Measurements from ENCODE around the gene NUFIP2. TPM values are rescaled to one million over a fixed set of nuclear protein-coding genes. Genes with fewer than 3 reads are reported as not detected.
"Not testable (repeated sequence)": the region's sequence is repeated elsewhere in the genome, so short reads cannot be mapped to it uniquely, and the experiment has no call there.

Gene NUFIP2
- total RNA-seq, 4 donors from 2014 or later: 27.6 to 37.6 (median 30.5) TPM

GRCh38 chr17:29283496-29283895, 10.5 kb downstream of the NUFIP2 start:
- intact Hi-C loops (cut with DNase I): no loop called here
- Histone ChIP-seq H3K9me3 (no peaks in the 10 kb centered on the region), H3K4me3 (peak overlapping the region in 1 of 4 donors; percentile 3), H3K36me3 (peaks cover 30 to 89% (median 63%) of the 10 kb centered on the region in 4 donors), H3K27ac (replicated peaks in 1 of 4) (peak overlapping the region in 1 of 4 donors; percentile 32), H3K27me3 (no peaks in the 10 kb centered on the region), H3K4me1 (peaks cover 56 to 95% (median 93%) of the 10 kb centered on the region in 4 donors)
- 70% methylated on average over 5 of the region's 5 CpGs for WGBS
- TF ChIP-seq EP300 (IDR thresholded peaks at IDR 0.05) (no peak), CTCF (IDR thresholded peaks at IDR 0.05) (peak in 1 of 3 experiments; percentile 11), POLR2AphosphoS5 (IDR thresholded peaks at IDR 0.05) (no peak), POLR2A (IDR thresholded peaks at IDR 0.05; ENCODE audit: low read depth) (no peak)
- no peak for DNase-seq (ENCODE audit: extremely low spot score)

GRCh38 chr17:29279397-29280070, 14.4 kb downstream of the NUFIP2 start:
- Histone ChIP-seq H3K4me1 (peaks cover 63 to 96% (median 92%) of the 10 kb centered on the region in 4 donors), H3K27me3 (no peaks in the 10 kb centered on the region), H3K9me3 (no peaks in the 10 kb centered on the region), H3K4me3 (no peak overlapping the region), H3K27ac (replicated peaks in 1 of 4) (no peak overlapping the region), H3K36me3 (peaks cover 15 to 81% (median 47%) of the 10 kb centered on the region in 4 donors)
- no peak for DNase-seq (ENCODE audit: extremely low spot score)
- intact Hi-C loops (cut with DNase I): no loop called here
- TF ChIP-seq EP300 (IDR thresholded peaks at IDR 0.05): no peak
- no peak for TF ChIP-seq POLR2AphosphoS5 (IDR thresholded peaks at IDR 0.05)
- no peak for TF ChIP-seq POLR2A (IDR thresholded peaks at IDR 0.05; ENCODE audit: low read depth)
- TF ChIP-seq CTCF (IDR thresholded peaks at IDR 0.05): no peak
- WGBS: 94% methylated on average over 5 of the region's 5 CpGs

GRCh38 chr17:29278692-29279091, 15.3 kb downstream of the NUFIP2 start:
- no peak overlapping the region for H3K27ac ChIP-seq (replicated peaks in 1 of 4)
- TF ChIP-seq POLR2AphosphoS5 (IDR thresholded peaks at IDR 0.05) (no peak), CTCF (IDR thresholded peaks at IDR 0.05) (no peak), EP300 (IDR thresholded peaks at IDR 0.05) (no peak), POLR2A (IDR thresholded peaks at IDR 0.05; ENCODE audit: low read depth) (no peak)
- no peak for DNase-seq (ENCODE audit: extremely low spot score)
- peaks cover 62 to 96% (median 92%) of the 10 kb centered on the region in 4 donors for H3K4me1 ChIP-seq
- H3K27me3 ChIP-seq: no peaks in the 10 kb centered on the region
- H3K36me3 ChIP-seq: peaks cover 15 to 81% (median 48%) of the 10 kb centered on the region in 4 donors
- H3K9me3 ChIP-seq: no peaks in the 10 kb centered on the region
- intact Hi-C loops (cut with DNase I): no loop called here
- no peak overlapping the region for H3K4me3 ChIP-seq

- DNase-seq (ENCODE audit: extremely low spot score): no peak
- H3K4me1 ChIP-seq: peaks cover 40 to 78% (median 72%) of the 10 kb centered on the region in 4 donors
- H3K27me3 ChIP-seq: no peaks in the 10 kb centered on the region
- WGBS: 87% methylated on average over 1 of the region's 1 CpG
- no peak for TF ChIP-seq POLR2AphosphoS5 (IDR thresholded peaks at IDR 0.05)
- no peak for TF ChIP-seq EP300 (IDR thresholded peaks at IDR 0.05)
- TF ChIP-seq POLR2A (IDR thresholded peaks at IDR 0.05; ENCODE audit: low read depth): no peak
- no peak for TF ChIP-seq CTCF (IDR thresholded peaks at IDR 0.05)
- H3K4me3 ChIP-seq: no peak overlapping the region
- H3K27ac ChIP-seq (replicated peaks in 1 of 4): no peak overlapping the region
- H3K9me3 ChIP-seq: no peaks in the 10 kb centered on the region
- H3K36me3 ChIP-seq: peaks cover 0 to 70% (median 35%) of the 10 kb centered on the region in 4 donors
- intact Hi-C loops (cut with DNase I): no loop called here
These were observed 20.0 kb downstream of the NUFIP2 start for GRCh38 chr17:29273924-29274323.

GRCh38 chr17:29271980-29272379, 22.0 kb downstream of the NUFIP2 start:
- H3K27me3 ChIP-seq; H3K9me3 ChIP-seq; H3K27ac ChIP-seq (replicated peaks in 1 of 4); intact Hi-C loops (cut with DNase I); DNase-seq (ENCODE audit: extremely low spot score); H3K4me3 ChIP-seq: not testable (repeated sequence)
- Histone ChIP-seq H3K36me3 (peaks cover 3 to 72% (median 36%) of the 10 kb centered on the region in 4 donors), H3K4me1 (peaks cover 30 to 61% (median 57%) of the 10 kb centered on the region in 4 donors)
- 96% methylated on average over 9 of the region's 9 CpGs for whole genome bisulfite sequencing

All from esophagus muscularis mucosa (tissue), 4 donors.